GM12878 (cell line): ENCODE data around the gene TUBB1. TPM values are rescaled to one million over a fixed set of nuclear protein-coding genes. Genes with fewer than 3 reads are reported as not detected.

Experiments
- BMI1 ChIP-seq: fragments of 450-650 bp; IDR thresholded peaks from 2 replicates; pipeline ENCODE4 v1.6.1; 2016; ENCODE audit warnings: mild to moderate bottlenecking, moderate library complexity, borderline replicate concordance
- CHD1 ChIP-seq: IDR thresholded peaks from 2 replicates; pipeline ENCODE4 v1.6.1; 2012; ENCODE audit warnings: low read depth, low read length, improper control_type of control experiment
- CHD2 ChIP-seq: IDR thresholded peaks from 2 replicates; pipeline ENCODE4 v1.6.1; 2011; ENCODE audit warnings: low read depth, low read length, improper control_type of control experiment, borderline replicate concordance
- CREM ChIP-seq: IDR thresholded peaks from 2 replicates; pipeline ENCODE4 v1.6.1; 2014; ENCODE audit warnings: antibody characterized with exemption, low read depth
- GATAD2B ChIP-seq: fragments of 450-650 bp; conservative IDR thresholded peaks from 2 replicates; pipeline ENCODE4 v1.6.1; 2017; ENCODE audit warnings: low read depth, mild to moderate bottlenecking, moderate library complexity
- KAT2A ChIP-seq: conservative IDR thresholded peaks from 2 replicates; pipeline ENCODE4 v1.6.1; 2011; ENCODE audit warnings: low read depth, low read length; ENCODE audit not compliant: control insufficient read depth
- PML ChIP-seq: IDR thresholded peaks from 2 replicates; pipeline ENCODE4 v1.6.1; 2012; ENCODE audit warnings: low read length, inconsistent platforms
- RAD21 ChIP-seq: IDR thresholded peaks from 2 replicates; pipeline ENCODE4 v1.6.1; 2011; ENCODE audit warnings: mild to moderate bottlenecking, low read depth, low read length, moderate library complexity; ENCODE audit not compliant: insufficient read depth
- RB1 ChIP-seq: fragments of 450-650 bp; formaldehyde crosslinking; IDR thresholded peaks from 2 replicates; pipeline ENCODE4 v1.6.1; 2017; ENCODE audit warnings: mild to moderate bottlenecking, borderline replicate concordance
- SMAD1 ChIP-seq: fragments of 450-650 bp; IDR thresholded peaks from 2 replicates; pipeline ENCODE4 v1.6.1; 2018; ENCODE audit warnings: mild to moderate bottlenecking, low read depth; ENCODE audit not compliant: partially characterized antibody
- SMC3 ChIP-seq: IDR thresholded peaks from 2 replicates; pipeline ENCODE4 v1.6.1; 2011; ENCODE audit warnings: low read length, improper control_type of control experiment, borderline replicate concordance
- ZNF217 ChIP-seq: fragments of 450-650 bp; IDR thresholded peaks from 2 replicates; pipeline ENCODE4 v1.6.1; 2017; ENCODE audit warnings: antibody characterized with exemption, mild to moderate bottlenecking
- ZNF384 ChIP-seq: IDR thresholded peaks from 2 replicates; pipeline ENCODE4 v1.6.1; 2012; ENCODE audit warnings: low read depth, mild to moderate bottlenecking, low read length, improper control_type of control experiment, borderline replicate concordance
- polyA plus RNA-seq, 11 experiments: library from polyadenylated mRNA; depleted of rRNA in 4 of 11; unstranded in 6 of 11; stranded (reverse) in 5 of 11; fragments of >200 nt; fragmentation: Nextera tagmentation in 4 of 11; fragmentation: Illumina TruSeq in 1 of 11; extraction: Ambion mirVana in 4 of 11; extraction: Trizol in 1 of 11; gene quantifications; 1 replicate in 1 of 11; 2 replicates in 10 of 11; pipeline versions ENCODE4 v1.2.1 to v1.2.3, GENCODE V29; 2011 to 2016; ENCODE audit warnings: inconsistent platforms in 2 of 11, missing spikeins in 2 of 11, low read depth in 1 of 11
- total RNA-seq, 4 experiments: library from RNA; depleted of rRNA in 3 of 4; stranded (reverse); fragments of >200 nt in 3 of 4; fragmentation: Illumina TruSeq in 1 of 4; extraction: Trizol in 1 of 4; gene quantifications; 2 replicates each; pipeline versions ENCODE4 v1.2.1 to v1.2.3, GENCODE V29; 2013 to 2021
- TF ChIP-seq, protein P1 (sequence below): fragments of 450-650 bp; conservative IDR thresholded peaks from 2 replicates; pipeline ENCODE4 v1.6.1; 2017; ENCODE audit warnings: mild to moderate bottlenecking, moderate library complexity
- TF ChIP-seq, protein P2 (sequence below): fragments of 450-650 bp; IDR thresholded peaks from 2 replicates; pipeline ENCODE4 v1.6.1; 2017; ENCODE audit warnings: mild to moderate bottlenecking
- TF ChIP-seq, protein P3 (sequence below): fragments of 450-650 bp; IDR thresholded peaks from 2 replicates; pipeline ENCODE4 v1.6.1; 2017; ENCODE audit warnings: mild to moderate bottlenecking, moderate library complexity
- TF ChIP-seq, protein P4 (sequence below): fragments of 450-650 bp; IDR thresholded peaks from 2 replicates; pipeline ENCODE4 v1.6.1; 2017; ENCODE audit warnings: mild to moderate bottlenecking, moderate library complexity

The TUBB1 gene
- total and polyA plus RNA-seq, 10 of the 15 experiments (the other 5 are each of a cell fraction or from before 2014, with no cell fraction given) = 0.02 to 0.20 (median 0.06) TPM; not detected in 3

DNA sequence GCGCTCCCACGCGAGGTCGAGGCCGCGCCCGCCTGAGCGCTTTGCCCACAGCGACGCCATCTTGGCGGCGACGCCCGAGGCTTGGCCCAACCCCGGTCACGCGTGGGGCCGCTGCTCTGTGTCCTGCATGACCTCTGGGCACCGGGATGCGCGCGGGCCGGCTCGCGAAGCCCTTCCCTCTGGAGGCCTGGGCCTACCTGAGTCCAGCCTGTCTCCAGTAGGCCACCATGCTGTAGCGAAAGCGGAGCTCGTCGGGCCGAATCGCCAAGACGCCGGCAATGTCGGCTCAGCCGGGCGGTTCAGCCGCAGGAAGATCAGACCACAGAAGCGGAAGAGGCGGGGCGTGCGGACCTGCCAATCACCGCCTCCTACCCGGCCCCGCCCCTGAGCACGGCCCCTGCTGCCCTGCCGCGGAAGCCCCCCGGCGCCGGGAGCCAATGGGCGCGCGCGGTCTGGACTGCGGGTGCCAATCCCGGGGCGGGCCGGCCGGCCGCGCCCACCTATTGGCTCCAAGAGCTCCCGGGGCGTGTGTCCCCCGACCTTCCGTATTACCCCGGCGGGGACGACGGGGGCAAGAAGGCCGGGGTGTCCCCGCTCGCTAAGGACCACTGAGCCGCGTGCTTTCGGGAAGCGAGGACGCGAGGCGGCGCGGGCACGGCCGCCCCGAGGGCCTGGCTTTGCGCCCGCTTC, 12.9 kb downstream of the TUBB1 start, which contains the start of gene ATP5F1E (continued):
- TF ChIP-seq, protein P1, sequence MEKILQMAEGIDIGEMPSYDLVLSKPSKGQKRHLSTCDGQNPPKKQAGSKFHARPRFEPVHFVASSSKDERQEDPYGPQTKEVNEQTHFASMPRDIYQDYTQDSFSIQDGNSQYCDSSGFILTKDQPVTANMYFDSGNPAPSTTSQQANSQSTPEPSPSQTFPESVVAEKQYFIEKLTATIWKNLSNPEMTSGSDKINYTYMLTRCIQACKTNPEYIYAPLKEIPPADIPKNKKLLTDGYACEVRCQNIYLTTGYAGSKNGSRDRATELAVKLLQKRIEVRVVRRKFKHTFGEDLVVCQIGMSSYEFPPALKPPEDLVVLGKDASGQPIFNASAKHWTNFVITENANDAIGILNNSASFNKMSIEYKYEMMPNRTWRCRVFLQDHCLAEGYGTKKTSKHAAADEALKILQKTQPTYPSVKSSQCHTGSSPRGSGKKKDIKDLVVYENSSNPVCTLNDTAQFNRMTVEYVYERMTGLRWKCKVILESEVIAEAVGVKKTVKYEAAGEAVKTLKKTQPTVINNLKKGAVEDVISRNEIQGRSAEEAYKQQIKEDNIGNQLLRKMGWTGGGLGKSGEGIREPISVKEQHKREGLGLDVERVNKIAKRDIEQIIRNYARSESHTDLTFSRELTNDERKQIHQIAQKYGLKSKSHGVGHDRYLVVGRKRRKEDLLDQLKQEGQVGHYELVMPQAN = peak; percentile 65
- 0 out of 2 replicates have a peak, but pooled peaks have one; percentile 35 for TF ChIP-seq ZNF217
- peak; percentile 99 for TF ChIP-seq GATAD2B
- 0 out of 2 replicates have a peak, but pooled peaks have one; percentile 58 for TF ChIP-seq RB1
- TF ChIP-seq RAD21 = no peak
- TF ChIP-seq, protein P2, sequence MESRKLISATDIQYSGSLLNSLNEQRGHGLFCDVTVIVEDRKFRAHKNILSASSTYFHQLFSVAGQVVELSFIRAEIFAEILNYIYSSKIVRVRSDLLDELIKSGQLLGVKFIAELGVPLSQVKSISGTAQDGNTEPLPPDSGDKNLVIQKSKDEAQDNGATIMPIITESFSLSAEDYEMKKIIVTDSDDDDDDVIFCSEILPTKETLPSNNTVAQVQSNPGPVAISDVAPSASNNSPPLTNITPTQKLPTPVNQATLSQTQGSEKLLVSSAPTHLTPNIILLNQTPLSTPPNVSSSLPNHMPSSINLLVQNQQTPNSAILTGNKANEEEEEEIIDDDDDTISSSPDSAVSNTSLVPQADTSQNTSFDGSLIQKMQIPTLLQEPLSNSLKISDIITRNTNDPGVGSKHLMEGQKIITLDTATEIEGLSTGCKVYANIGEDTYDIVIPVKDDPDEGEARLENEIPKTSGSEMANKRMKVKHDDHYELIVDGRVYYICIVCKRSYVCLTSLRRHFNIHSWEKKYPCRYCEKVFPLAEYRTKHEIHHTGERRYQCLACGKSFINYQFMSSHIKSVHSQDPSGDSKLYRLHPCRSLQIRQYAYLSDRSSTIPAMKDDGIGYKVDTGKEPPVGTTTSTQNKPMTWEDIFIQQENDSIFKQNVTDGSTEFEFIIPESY = no peak
- 0 out of 2 replicates have a peak, but pooled peaks have one; percentile 14 for TF ChIP-seq CREM
- no peak for TF ChIP-seq ZNF384
- peak; percentile 84 for TF ChIP-seq PML
- TF ChIP-seq SMC3 = 0 out of 2 replicates have a peak, but pooled peaks have one; percentile 9
- TF ChIP-seq CHD1 = peak; percentile 75; the same call in 1 of the 2 replicates
- TF ChIP-seq KAT2A = no peak
- TF ChIP-seq BMI1 = no peak
- TF ChIP-seq, protein P3, sequence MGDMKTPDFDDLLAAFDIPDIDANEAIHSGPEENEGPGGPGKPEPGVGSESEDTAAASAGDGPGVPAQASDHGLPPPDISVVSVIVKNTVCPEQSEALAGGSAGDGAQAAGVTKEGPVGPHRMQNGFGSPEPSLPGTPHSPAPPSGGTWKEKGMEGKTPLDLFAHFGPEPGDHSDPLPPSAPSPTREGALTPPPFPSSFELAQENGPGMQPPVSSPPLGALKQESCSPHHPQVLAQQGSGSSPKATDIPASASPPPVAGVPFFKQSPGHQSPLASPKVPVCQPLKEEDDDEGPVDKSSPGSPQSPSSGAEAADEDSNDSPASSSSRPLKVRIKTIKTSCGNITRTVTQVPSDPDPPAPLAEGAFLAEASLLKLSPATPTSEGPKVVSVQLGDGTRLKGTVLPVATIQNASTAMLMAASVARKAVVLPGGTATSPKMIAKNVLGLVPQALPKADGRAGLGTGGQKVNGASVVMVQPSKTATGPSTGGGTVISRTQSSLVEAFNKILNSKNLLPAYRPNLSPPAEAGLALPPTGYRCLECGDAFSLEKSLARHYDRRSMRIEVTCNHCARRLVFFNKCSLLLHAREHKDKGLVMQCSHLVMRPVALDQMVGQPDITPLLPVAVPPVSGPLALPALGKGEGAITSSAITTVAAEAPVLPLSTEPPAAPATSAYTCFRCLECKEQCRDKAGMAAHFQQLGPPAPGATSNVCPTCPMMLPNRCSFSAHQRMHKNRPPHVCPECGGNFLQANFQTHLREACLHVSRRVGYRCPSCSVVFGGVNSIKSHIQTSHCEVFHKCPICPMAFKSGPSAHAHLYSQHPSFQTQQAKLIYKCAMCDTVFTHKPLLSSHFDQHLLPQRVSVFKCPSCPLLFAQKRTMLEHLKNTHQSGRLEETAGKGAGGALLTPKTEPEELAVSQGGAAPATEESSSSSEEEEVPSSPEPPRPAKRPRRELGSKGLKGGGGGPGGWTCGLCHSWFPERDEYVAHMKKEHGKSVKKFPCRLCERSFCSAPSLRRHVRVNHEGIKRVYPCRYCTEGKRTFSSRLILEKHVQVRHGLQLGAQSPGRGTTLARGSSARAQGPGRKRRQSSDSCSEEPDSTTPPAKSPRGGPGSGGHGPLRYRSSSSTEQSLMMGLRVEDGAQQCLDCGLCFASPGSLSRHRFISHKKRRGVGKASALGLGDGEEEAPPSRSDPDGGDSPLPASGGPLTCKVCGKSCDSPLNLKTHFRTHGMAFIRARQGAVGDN = peak; percentile 95
- no peak for TF ChIP-seq SMAD1
- peak; percentile 85; the same call in 1 of the 2 replicates for TF ChIP-seq CHD2
- TF ChIP-seq, protein P4, sequence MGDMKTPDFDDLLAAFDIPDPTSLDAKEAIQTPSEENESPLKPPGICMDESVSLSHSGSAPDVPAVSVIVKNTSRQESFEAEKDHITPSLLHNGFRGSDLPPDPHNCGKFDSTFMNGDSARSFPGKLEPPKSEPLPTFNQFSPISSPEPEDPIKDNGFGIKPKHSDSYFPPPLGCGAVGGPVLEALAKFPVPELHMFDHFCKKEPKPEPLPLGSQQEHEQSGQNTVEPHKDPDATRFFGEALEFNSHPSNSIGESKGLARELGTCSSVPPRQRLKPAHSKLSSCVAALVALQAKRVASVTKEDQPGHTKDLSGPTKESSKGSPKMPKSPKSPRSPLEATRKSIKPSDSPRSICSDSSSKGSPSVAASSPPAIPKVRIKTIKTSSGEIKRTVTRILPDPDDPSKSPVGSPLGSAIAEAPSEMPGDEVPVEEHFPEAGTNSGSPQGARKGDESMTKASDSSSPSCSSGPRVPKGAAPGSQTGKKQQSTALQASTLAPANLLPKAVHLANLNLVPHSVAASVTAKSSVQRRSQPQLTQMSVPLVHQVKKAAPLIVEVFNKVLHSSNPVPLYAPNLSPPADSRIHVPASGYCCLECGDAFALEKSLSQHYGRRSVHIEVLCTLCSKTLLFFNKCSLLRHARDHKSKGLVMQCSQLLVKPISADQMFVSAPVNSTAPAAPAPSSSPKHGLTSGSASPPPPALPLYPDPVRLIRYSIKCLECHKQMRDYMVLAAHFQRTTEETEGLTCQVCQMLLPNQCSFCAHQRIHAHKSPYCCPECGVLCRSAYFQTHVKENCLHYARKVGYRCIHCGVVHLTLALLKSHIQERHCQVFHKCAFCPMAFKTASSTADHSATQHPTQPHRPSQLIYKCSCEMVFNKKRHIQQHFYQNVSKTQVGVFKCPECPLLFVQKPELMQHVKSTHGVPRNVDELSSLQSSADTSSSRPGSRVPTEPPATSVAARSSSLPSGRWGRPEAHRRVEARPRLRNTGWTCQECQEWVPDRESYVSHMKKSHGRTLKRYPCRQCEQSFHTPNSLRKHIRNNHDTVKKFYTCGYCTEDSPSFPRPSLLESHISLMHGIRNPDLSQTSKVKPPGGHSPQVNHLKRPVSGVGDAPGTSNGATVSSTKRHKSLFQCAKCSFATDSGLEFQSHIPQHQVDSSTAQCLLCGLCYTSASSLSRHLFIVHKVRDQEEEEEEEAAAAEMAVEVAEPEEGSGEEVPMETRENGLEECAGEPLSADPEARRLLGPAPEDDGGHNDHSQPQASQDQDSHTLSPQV = peak; percentile 93
